PC-3 (cell line): ENCODE measurements around the gene MSL3B.

Source experiments
- ATAC-seq: fragments of 200-7000 bp; cut with Tn5 transposase; 2 replicates; pipeline ENCODE4 v1.9.1; 2020; ENCODE audit warnings: mild to moderate bottlenecking, moderate library complexity
- BruUV-seq: library from RNA; stranded (reverse); fragments of 400-500 nt; replicated peaks from 2 replicates; lab custom pipeline; 2021; lab: Mats Ljungman, UMichigan
- CTCF ChIA-PET: fragments of 300-600 bp; sonication (Branson Sonifier 250); formaldehyde crosslinking; loops from one replicate; lab custom pipeline; 2022; ENCODE audit warnings: antibody characterized with exemption; lab: Charles Lee
- POLR2A ChIA-PET: fragments of 300-600 bp; sonication (Branson Sonifier 250); formaldehyde crosslinking; loops from one replicate; lab custom pipeline; 2022; ENCODE audit warnings: antibody characterized with exemption; ENCODE audit not compliant: unreplicated experiment; lab: Charles Lee
- DNase-seq: peaks from one replicate; pipeline ENCODE4 v3.0.0-alpha.2; 2015
- H2AFZ ChIP-seq: fragments of 300-600 bp; sonication (generic); 2 replicates; pipeline ENCODE4 v1.6.0; 2016; ENCODE audit warnings: antibody characterized with exemption, low read length
- H3F3A ChIP-seq: fragments of 300-600 bp; sonication (generic); one replicate; pipeline ENCODE4 v1.6.0; 2017; ENCODE audit warnings: antibody characterized with exemption, low read length, control low read depth, mild to moderate bottlenecking; ENCODE audit not compliant: unreplicated experiment
- H3K27ac ChIP-seq: fragments of 300-600 bp; sonication (generic); 2 replicates; pipeline ENCODE4 v1.5.1; 2016; ENCODE audit warnings: mild to moderate bottlenecking, low read length
- H3K27me3 ChIP-seq: fragments of 300-600 bp; sonication (generic); 2 replicates; pipeline ENCODE4 v1.6.1; 2016; ENCODE audit warnings: low read length, mixed read lengths
- H3K36me3 ChIP-seq: fragments of 300-600 bp; sonication (generic); 2 replicates; pipeline ENCODE4 v1.6.1; 2016; ENCODE audit warnings: low read depth, mixed run types, low read length, mixed read lengths
- H3K4me1 ChIP-seq: fragments of 300-600 bp; sonication (generic); 2 replicates; pipeline ENCODE4 v1.5.1; 2016; ENCODE audit warnings: low read length; ENCODE audit not compliant: insufficient read depth
- H3K4me2 ChIP-seq: fragments of 300-600 bp; sonication (generic); 2 replicates; pipeline ENCODE4 v1.6.0; 2016; ENCODE audit warnings: low read length
- H3K4me3 ChIP-seq: fragments of 300-600 bp; sonication (generic); 2 replicates; pipeline ENCODE4 v1.5.1; 2016; ENCODE audit warnings: mild to moderate bottlenecking, low read length, mixed read lengths
- H3K79me2 ChIP-seq: fragments of 300-600 bp; sonication (generic); 2 replicates; pipeline ENCODE4 v1.6.1; 2017; ENCODE audit warnings: low read length, mixed read lengths
- H3K9ac ChIP-seq: fragments of 300-600 bp; sonication (generic); 2 replicates; pipeline ENCODE4 v1.6.0; 2016; ENCODE audit warnings: mild to moderate bottlenecking, low read length
- H3K9me2 ChIP-seq: fragments of 300-600 bp; sonication (generic); replicated peaks from 2 replicates; pipeline ENCODE4 v1.6.1; 2016; ENCODE audit warnings: mixed run types, low read length, mixed read lengths
- H3K9me3 ChIP-seq: fragments of 300-600 bp; sonication (generic); 2 replicates; pipeline ENCODE4 v1.6.1; 2016; ENCODE audit warnings: low read length, mixed read lengths
- H4K20me1 ChIP-seq: fragments of 300-600 bp; sonication (generic); 2 replicates; pipeline ENCODE4 v1.6.1; 2016; ENCODE audit warnings: low read length, mixed read lengths
- CTCF ChIP-seq: fragments of 300-600 bp; sonication (generic); conservative IDR thresholded peaks from 2 replicates; pipeline ENCODE4 v1.5.1; 2017; ENCODE audit warnings: antibody characterized with exemption, low read depth, mild to moderate bottlenecking, low read length
- EZH2 ChIP-seq: fragments of 300-600 bp; sonication (generic); IDR thresholded peaks from one replicate; pipeline ENCODE4 v1.6.1; 2017; ENCODE audit warnings: antibody characterized with exemption, mild to moderate bottlenecking, low read length; ENCODE audit not compliant: unreplicated experiment
- EZH2phosphoT487 ChIP-seq: fragments of 300-600 bp; sonication (generic); IDR thresholded peaks from 2 replicates; pipeline ENCODE4 v1.6.1; 2018; ENCODE audit warnings: mild to moderate bottlenecking, antibody characterized with exemption, low read length, borderline replicate concordance
- intact Hi-C: fragments of 100-400 bp; cut with micrococcal nuclease; formaldehyde crosslinking; loops from 2 replicates; pipeline ENCODE4 v1.9.0; 2023

MSL3B gene

GRCh38 chr2:233820774-233821105 is 47.4 kb downstream of the MSL3B start:
- POLR2A ChIA-PET: no interaction called here
- ATAC-seq (no peak), DNase-seq (no peak)
- no peaks in the 10 kb centered on the region for H3K4me1 ChIP-seq
- no peak overlapping the region for H3K4me3 ChIP-seq
- no peaks in the 10 kb centered on the region for H3F3A ChIP-seq
- no peak overlapping the region for H2AFZ ChIP-seq
- no peaks in the 10 kb centered on the region for H4K20me1 ChIP-seq
- TF ChIP-seq EZH2phosphoT487: no peak
- TF ChIP-seq CTCF: no peak
- TF ChIP-seq EZH2: no peak
- H3K9me3 ChIP-seq: no peaks in the 10 kb centered on the region
- no peaks in the 10 kb centered on the region for H3K9me2 ChIP-seq
- no peak overlapping the region for H3K4me2 ChIP-seq
- intact Hi-C loops: no loop called here
- no TSS peak for BruUV-seq
- H3K27me3 ChIP-seq: no peaks in the 10 kb centered on the region
- H3K27ac ChIP-seq: no peak overlapping the region
- H3K79me2 ChIP-seq: no peaks in the 10 kb centered on the region
- H3K9ac ChIP-seq: no peak overlapping the region
- H3K36me3 ChIP-seq: no peaks in the 10 kb centered on the region
- CTCF ChIA-PET: no interaction called here

- Histone ChIP-seq H3K9me2 (no peaks in the 10 kb centered on the region), H3K27ac (no peak overlapping the region), H2AFZ (no peak overlapping the region), H3F3A (no peaks in the 10 kb centered on the region), H3K36me3 (no peaks in the 10 kb centered on the region), H3K27me3 (no peaks in the 10 kb centered on the region), H3K4me2 (no peak overlapping the region), H3K9ac (no peak overlapping the region), H3K79me2 (no peaks in the 10 kb centered on the region), H4K20me1 (no peaks in the 10 kb centered on the region), H3K4me3 (no peak overlapping the region), H3K9me3 (no peaks in the 10 kb centered on the region), H3K4me1 (no peaks in the 10 kb centered on the region)
- CTCF ChIA-PET: no interaction called here
- POLR2A ChIA-PET: no interaction called here
- ATAC-seq: no peak
- BruUV-seq: no TSS peak
- no peak for TF ChIP-seq CTCF
- no peak for TF ChIP-seq EZH2phosphoT487
- no peak for TF ChIP-seq EZH2
- intact Hi-C loops: no loop called here
- DNase-seq: no peak
These were observed 48.1 kb downstream of the MSL3B start for GRCh38 chr2:233819884-233820773.
